ENCODE measurements around the gene MAP3K5. TPM values are rescaled to one million over a fixed set of nuclear protein-coding genes. Genes with fewer than 3 reads are reported as not detected.

Gene MAP3K5
- total and polyA plus RNA-seq, 2 of the 8 experiments (the other 6 are each of a cell fraction or from before 2014, with no cell fraction given) = 0.63 to 2.6 TPM

DNA sequence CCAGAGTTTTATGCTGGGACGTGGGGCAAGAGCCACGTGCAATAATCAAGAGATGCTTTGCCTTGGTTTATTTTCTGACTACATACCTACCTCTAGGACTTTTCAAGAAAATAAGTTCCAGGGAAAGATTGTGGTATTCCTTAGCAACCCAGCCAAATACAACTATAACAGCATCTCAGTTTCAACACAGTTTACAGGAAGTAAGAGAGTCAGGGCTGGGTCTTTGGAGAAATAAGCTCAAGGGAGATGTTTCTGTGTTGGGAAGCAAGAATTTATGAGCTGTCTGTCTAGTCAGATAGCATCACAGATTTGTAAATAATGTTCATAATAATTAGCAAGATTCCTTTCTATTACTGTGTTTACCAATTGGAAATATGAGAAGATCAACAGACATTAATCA is 35.1 kb downstream of the MAP3K5 start:
- FAIRE-seq (no peak), DNase-seq (ENCODE audit: low read depth in 1 of 2, low spot score in 2 of 2) (no peak)
- H3K79me1 ChIP-seq (ENCODE audit: low read depth, low read length) = no peaks in the 10 kb centered on the region
- ChIA-PET CTCF (ENCODE audit: partially characterized antibody) (no interaction called here), POLR2A (ENCODE audit: partially characterized antibody) (interaction anchor here (1.2 kb wide), 1 partner anchor 14 kb away, joined by 3 read pairs; no protein-coding TSS in a partner anchor)
- H2BK5ac ChIP-seq (ENCODE audit: low read depth, low read length) = no peak overlapping the region
- H3K18ac ChIP-seq (ENCODE audit: extremely low read depth, low read length) = no peak overlapping the region
- no peaks in the 10 kb centered on the region for H3K4me1 ChIP-seq (replicated peaks in 1 of 4; ENCODE audit: control insufficient read depth in 3 of 4, insufficient read depth in 4 of 4, low read length in 3 of 4)
- no peak overlapping the region for H3K23ac ChIP-seq (ENCODE audit: insufficient read length)
- no peaks in the 10 kb centered on the region for H4K20me1 ChIP-seq (replicated peaks in 1 of 2; ENCODE audit: control insufficient read depth in 1 of 2, insufficient read depth in 2 of 2, low read length in 2 of 2)
- H3K4me2 ChIP-seq (ENCODE audit: insufficient read depth in 1 of 2, low read depth in 2 of 2, low read length in 2 of 2) = no peak overlapping the region
- no peak overlapping the region for H3K9ac ChIP-seq (replicated peaks in 1 of 4; ENCODE audit: extremely low read depth in 1 of 4, low read depth in 3 of 4, low read length in 3 of 4)
- H4K5ac ChIP-seq (ENCODE audit: insufficient read length, low read depth, low read length) = no peak overlapping the region
- H3K79me2 ChIP-seq (ENCODE audit: control insufficient read depth in 1 of 2, insufficient read depth in 2 of 2, low read length in 2 of 2) = no peaks in the 10 kb centered on the region
- H4K91ac ChIP-seq (replicated peaks; ENCODE audit: insufficient read length, low read length) = no peak overlapping the region
- 92% methylated on average over 2 of the region's 2 CpGs; no CpG with 5 or more reads in 1 of the 2 experiments for WGBS, 2 experiments (ENCODE audit: extremely low coverage in 1 of 2, insufficient coverage in 1 of 2, insufficient read length in 1 of 2, insufficient replicate concordance in 2 of 2, low coverage in 1 of 2, low lambda C conversion rate in 2 of 2, missing lambda C conversion rate in 1 of 2)
- H3K4ac ChIP-seq (replicated peaks; ENCODE audit: insufficient read length, low read depth, low read length) = no peak overlapping the region
- H2BK15ac ChIP-seq (ENCODE audit: low read length) = no peak overlapping the region
- H3K27me3 ChIP-seq (replicated peaks in 1 of 4; ENCODE audit: control insufficient read depth in 3 of 4, extremely low read depth in 1 of 4, insufficient read depth in 3 of 4, low read length in 3 of 4) = no peaks in the 10 kb centered on the region
- no peaks in the 10 kb centered on the region for H3K23me2 ChIP-seq (ENCODE audit: low read depth, low read length)
- no peak overlapping the region for H3K4me3 ChIP-seq (ENCODE audit: extremely low read depth in 1 of 4, insufficient read depth in 2 of 4, low read depth in 3 of 4, low read length in 4 of 4)
- H4K8ac ChIP-seq (ENCODE audit: extremely low read depth, insufficient read depth, low read length) = no peak overlapping the region
- no peaks in the 10 kb centered on the region for H3K36me3 ChIP-seq (ENCODE audit: control insufficient read depth in 2 of 4, insufficient read depth in 4 of 4, low read length in 3 of 4)
- H2BK120ac ChIP-seq (replicated peaks; ENCODE audit: low read depth, low read length) = no peak overlapping the region
- no peak overlapping the region for H3K14ac ChIP-seq (ENCODE audit: insufficient read length)
- no peak overlapping the region for H2BK12ac ChIP-seq (ENCODE audit: low read depth, low read length)
- H3K56ac ChIP-seq (replicated peaks; ENCODE audit: insufficient read length, low read depth, low read length) = no peak overlapping the region
- no peaks in the 10 kb centered on the region for H3K9me3 ChIP-seq (ENCODE audit: insufficient read depth in 2 of 2, low read depth in 1 of 2, low read length in 1 of 2)
- H2AK5ac ChIP-seq (ENCODE audit: low read depth, low read length) = no peak overlapping the region
- H3K27ac ChIP-seq (ENCODE audit: low read depth, low read length) = no peak overlapping the region
- no peak overlapping the region for H2AFZ ChIP-seq (ENCODE audit: low read length)
- no peak overlapping the region for H2BK20ac ChIP-seq (ENCODE audit: low read length)
- TF ChIP-seq TAF1 (IDR thresholded peaks at IDR 0.05; ENCODE audit: low read depth, low read length) (no peak), SUZ12 (IDR thresholded peaks at IDR 0.05; ENCODE audit: low read length) (no peak), YY1 (IDR thresholded peaks at IDR 0.05; ENCODE audit: low read depth, low read length) (no peak), SP2 (IDR thresholded peaks at IDR 0.05; ENCODE audit: low read length) (no peak), CTBP2 (IDR thresholded peaks at IDR 0.05; ENCODE audit: borderline replicate concordance, insufficient read depth, insufficient read length, low read length) (no peak), HDAC6 (IDR thresholded peaks at IDR 0.05; ENCODE audit: low read depth, low read length) (no peak), NANOG (IDR thresholded peaks at IDR 0.05; ENCODE audit: insufficient read depth, low read depth, low read length, poor library complexity, severe bottlenecking) (no peak), EGR1 (IDR thresholded peaks at IDR 0.05; ENCODE audit: borderline replicate concordance, low read depth, low read length) (no peak), RBBP5 (IDR thresholded peaks at IDR 0.05; ENCODE audit: borderline replicate concordance, low read depth, low read length) (no peak), BCL11A (IDR thresholded peaks at IDR 0.05; ENCODE audit: low read depth in 2 of 2, low read length in 2 of 2) (no peak), SIX5 (IDR thresholded peaks at IDR 0.05; ENCODE audit: low read depth, low read length) (no peak), RAD21 (IDR thresholded peaks at IDR 0.05 in 1 of 2, conservative IDR thresholded peaks at IDR 0.05 in 1 of 2; ENCODE audit: low read depth in 2 of 2, low read length in 2 of 2) (no peak), SP1 (IDR thresholded peaks at IDR 0.05; ENCODE audit: low read depth, low read length) (no peak)
- TF ChIP-seq, protein P1, sequence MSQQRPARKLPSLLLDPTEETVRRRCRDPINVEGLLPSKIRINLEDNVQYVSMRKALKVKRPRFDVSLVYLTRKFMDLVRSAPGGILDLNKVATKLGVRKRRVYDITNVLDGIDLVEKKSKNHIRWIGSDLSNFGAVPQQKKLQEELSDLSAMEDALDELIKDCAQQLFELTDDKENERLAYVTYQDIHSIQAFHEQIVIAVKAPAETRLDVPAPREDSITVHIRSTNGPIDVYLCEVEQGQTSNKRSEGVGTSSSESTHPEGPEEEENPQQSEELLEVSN (IDR thresholded peaks at IDR 0.05) = no peak

Measured in H1 (cell line).